ENCODE measurements around the gene GRIA1. TPM values are rescaled to one million over a fixed set of nuclear protein-coding genes. Genes with fewer than 3 reads are reported as not detected.
"Not testable (repeated sequence)": the region's sequence is repeated elsewhere in the genome, so short reads cannot be mapped to it uniquely, and the experiment has no call there.

Gene GRIA1
- total RNA-seq, 1 donor from 2014 or later: not detected

DNA sequence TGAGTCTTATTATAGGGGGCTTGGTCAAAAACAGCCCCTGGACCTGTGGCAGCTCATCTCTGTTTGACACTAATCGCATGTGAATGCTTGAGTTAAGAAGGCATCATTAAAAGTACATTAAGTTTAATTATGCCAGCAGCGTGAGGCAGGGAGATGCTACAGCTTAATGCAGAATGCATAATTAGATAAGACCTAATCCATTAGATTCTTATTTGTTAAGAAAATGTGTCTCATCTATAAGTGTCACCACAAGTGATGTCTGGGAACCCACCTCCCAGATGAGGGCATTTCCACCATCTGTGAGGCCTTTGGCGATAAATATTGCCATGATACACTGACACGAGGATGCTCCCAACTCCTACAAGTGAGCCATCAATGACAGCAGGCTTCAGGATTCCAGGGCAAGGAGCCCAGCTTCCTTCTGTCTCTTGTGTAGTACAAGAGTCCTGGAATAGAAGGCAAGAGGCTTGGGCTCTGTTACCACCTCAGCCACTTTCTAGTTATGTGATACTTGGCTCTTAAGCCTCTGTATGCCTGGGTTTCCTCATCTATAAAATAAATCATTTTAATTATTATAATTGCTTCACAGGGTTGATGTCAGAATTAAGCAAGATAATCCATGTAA, 345.5 kb downstream of the GRIA1 start:
- no peak for DNase-seq (ENCODE audit: low spot score)

DNA sequence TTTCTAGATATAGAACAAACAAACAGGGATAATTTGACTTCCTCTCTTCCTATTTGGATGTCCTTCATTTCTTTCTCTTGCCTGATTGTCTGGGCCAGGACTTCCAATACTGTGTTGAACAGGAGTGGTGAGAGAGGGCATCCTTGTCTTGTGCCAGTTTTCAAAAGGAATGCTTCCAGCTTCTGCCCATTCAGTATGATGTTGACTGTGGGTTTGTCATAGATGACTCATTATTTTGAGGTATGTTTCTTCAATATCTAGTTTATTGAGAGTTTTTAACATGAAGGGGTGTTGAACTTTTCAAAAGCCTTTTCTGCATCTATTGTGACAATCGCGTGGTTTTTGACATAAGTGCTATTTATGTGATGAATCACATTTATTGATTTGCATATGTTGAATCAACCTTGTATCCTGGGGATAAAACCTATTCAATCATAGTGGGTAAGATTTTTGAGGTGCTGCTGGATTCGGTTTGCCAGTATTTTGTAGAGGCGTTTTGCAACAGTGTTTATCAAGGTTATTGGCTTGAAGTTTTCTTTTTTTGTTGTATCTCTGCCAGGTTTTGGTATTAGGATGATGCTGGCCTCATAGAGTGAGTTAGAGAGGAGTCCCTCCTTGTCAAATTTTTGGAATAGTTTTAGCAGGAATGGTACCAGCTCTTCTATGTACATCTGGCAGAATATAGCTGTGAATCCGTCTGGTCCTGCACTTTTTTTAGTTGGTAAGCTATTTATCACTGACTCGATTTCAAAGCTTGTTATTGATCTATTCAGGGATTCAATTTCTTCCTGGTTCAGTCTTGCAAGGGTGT, 359.0 kb downstream of the GRIA1 start:
- not testable (repeated sequence) for DNase-seq (ENCODE audit: low spot score)

DNA sequence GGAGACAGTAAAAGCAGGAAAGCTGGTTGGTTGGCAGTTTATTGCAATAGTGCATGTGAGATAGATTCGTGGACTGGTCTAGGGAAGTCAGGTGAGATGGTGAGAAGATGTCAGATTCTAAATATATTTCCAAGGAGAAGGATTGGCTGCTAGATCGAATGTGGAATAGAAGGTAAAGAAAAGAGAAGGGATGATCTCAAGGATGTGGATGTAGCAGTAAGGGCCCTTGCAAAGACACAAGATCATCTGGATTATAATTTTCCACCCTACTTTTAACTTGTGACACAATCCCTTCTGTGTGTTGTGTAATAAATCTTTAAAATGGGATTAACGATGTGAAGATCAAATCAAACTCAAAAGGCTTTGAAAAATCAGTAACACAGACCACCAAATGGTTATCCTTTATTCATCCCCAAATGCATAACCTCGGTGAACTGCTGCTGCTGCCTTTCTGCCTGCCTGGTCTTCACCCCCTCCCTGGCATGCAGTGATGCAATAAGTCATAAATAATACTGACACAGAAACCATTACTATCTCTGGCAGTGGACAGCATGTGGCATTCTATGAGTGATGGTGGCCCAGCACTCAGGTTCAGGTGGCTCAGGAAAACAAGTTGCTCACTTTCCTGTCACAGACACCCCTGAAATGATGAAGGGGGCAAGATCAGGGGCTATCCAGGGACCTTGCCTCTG, 369.9 kb downstream of the GRIA1 start:
- DNase-seq (ENCODE audit: low spot score): no peak

DNA sequence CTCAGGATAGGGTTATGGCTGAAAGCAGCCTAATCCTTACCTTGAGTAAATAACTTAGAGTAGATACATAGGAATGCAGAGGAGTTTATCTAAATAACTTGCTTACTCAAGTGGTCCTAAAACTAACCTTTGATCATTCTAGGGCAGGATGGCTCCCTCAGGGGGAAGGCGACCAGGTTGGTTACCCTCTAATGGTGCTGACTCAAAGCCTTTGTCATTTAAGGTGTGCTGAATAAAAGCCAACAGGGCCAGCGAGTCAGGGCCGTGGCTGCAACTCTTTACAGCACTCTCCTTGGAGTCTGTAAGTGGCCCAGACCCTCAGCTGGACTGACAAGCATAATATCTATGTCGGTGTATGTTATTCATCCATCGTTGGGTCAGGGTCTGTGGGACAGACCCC, 372.4 kb downstream of the GRIA1 start:
- not testable (repeated sequence) for DNase-seq (ENCODE audit: low spot score)

All from ureter (tissue), 1 donor.